HG02623 (cell line): Measurements from ENCODE around the gene TMEM131.
"Not testable (repeated sequence)": the region's sequence is repeated elsewhere in the genome, so short reads cannot be mapped to it uniquely, and the experiment has no call there.

ENCODE experiments used
- ATAC-seq: cut with Tn5 transposase; IDR thresholded peaks from one replicate; pipeline ENCODE4 v1.9.1; 2021; ENCODE audit warnings: moderate library complexity; ENCODE audit not compliant: unreplicated experiment

Gene TMEM131

GRCh38 chr2:97995734-97996624, at the start of gene TMEM131:
Gene TMEM131, minus strand, starts transcription at chr2:97995948. Its CDS starts 286 bp downstream, at chr2:97995662.
- ATAC-seq: peak; percentile 67

GRCh38 chr2:98044730-98045129, 49.0 kb upstream of the TMEM131 start:
- ATAC-seq: not testable (repeated sequence)

GRCh38 chr2:98043101-98043500, 47.4 kb upstream of the TMEM131 start:
- ATAC-seq: no peak

GRCh38 chr2:98040331-98040939, 44.7 kb upstream of the TMEM131 start:
- ATAC-seq: no peak

GRCh38 chr2:98039085-98039756, 43.5 kb upstream of the TMEM131 start:
- no peak for ATAC-seq

GRCh38 chr2:98037666-98038336, 42.1 kb upstream of the TMEM131 start:
- ATAC-seq: no peak

GRCh38 chr2:98037206-98037605, 41.5 kb upstream of the TMEM131 start:
- ATAC-seq: no peak

GRCh38 chr2:98036349-98037000, 40.7 kb upstream of the TMEM131 start:
- no peak for ATAC-seq

GRCh38 chr2:98034745-98035144, 39.0 kb upstream of the TMEM131 start:
- no peak for ATAC-seq

- no peak for ATAC-seq
These were observed 36.3 kb upstream of the TMEM131 start for GRCh38 chr2:98032086-98032485.

GRCh38 chr2:98029718-98030222, 34.0 kb upstream of the TMEM131 start:
- no peak for ATAC-seq

GRCh38 chr2:98028931-98029717, 33.4 kb upstream of the TMEM131 start:
- no peak for ATAC-seq

GRCh38 chr2:98028101-98028561, 32.4 kb upstream of the TMEM131 start:
- no peak for ATAC-seq

- ATAC-seq: peak; percentile 33
These were observed 31.8 kb upstream of the TMEM131 start for GRCh38 chr2:98027538-98027937.

GRCh38 chr2:98026927-98027522, 31.3 kb upstream of the TMEM131 start:
- ATAC-seq: peak; percentile 80

GRCh38 chr2:98026292-98026691, 30.5 kb upstream of the TMEM131 start:
- no peak for ATAC-seq

GRCh38 chr2:98025481-98026037, 29.8 kb upstream of the TMEM131 start:
- no peak for ATAC-seq

- not testable (repeated sequence) for ATAC-seq
These were observed 26.3 kb upstream of the TMEM131 start for GRCh38 chr2:98022067-98022466.
